Upper lobe of left lung (tissue), 4 donors: Measurements from ENCODE around the gene ACTL10.

Experiments used
- CTCF ChIP-seq, 6 experiments: fragments of 450-650 bp in 4 of 6; fragments of 200-600 bp in 2 of 6; sonication (generic) in 2 of 6; IDR thresholded peaks; one replicate each; pipeline ENCODE4 v1.5.1; 2016 to 2019; ENCODE audit warnings: antibody characterized with exemption in 6 of 6
- EP300 ChIP-seq, 4 donors: sonication (generic); formaldehyde crosslinking; IDR thresholded peaks; one replicate each; pipeline ENCODE4 v1.5.1; 2017; ENCODE audit warnings: antibody characterized with exemption in 4 of 4, control low read depth in 2 of 4
- POLR2A ChIP-seq, 4 donors: fragments of 450-650 bp; IDR thresholded peaks; one replicate each; pipeline ENCODE4 v1.5.1; 2016 to 2017; ENCODE audit warnings: antibody characterized with exemption in 4 of 4, mild to moderate bottlenecking in 2 of 4
- POLR2AphosphoS5 ChIP-seq, 2 donors: sonication (generic); formaldehyde crosslinking; IDR thresholded peaks; one replicate each; pipeline ENCODE4 v1.5.1; 2017; ENCODE audit warnings: antibody characterized with exemption in 2 of 2

- TF ChIP-seq CTCF (IDR thresholded peaks at IDR 0.05) (no peak), POLR2A (IDR thresholded peaks at IDR 0.05) (no peak), EP300 (IDR thresholded peaks at IDR 0.05) (no peak), POLR2AphosphoS5 (IDR thresholded peaks at IDR 0.05) (no peak)
Measured at GRCh38 chr20:33676121-33676520, 9.4 kb downstream of the ACTL10 start.
